ENCODE data around the gene ACSS3. TPM values are rescaled to one million over a fixed set of nuclear protein-coding genes. Genes with fewer than 3 reads are reported as not detected.

The ACSS3 gene
- total RNA-seq, 6 donors from 2014 or later, result 23.5 to 61.8 (median 26.0) TPM

GRCh38 chr12:81263072-81263471 lies 185.2 kb downstream of the ACSS3 start:
- no peak for ATAC-seq (ENCODE audit: low FRiP score in 2 of 2)
- WGBS, 2 donors, result 69 to 88% methylated on average over 2 of the region's 2 CpGs
- TF ChIP-seq EP300 (IDR thresholded peaks at IDR 0.05) (no peak), CTCF (IDR thresholded peaks at IDR 0.05) (no peak), POLR2A (IDR thresholded peaks at IDR 0.05) (no peak), POLR2AphosphoS5 (IDR thresholded peaks at IDR 0.05) (no peak)
- Histone ChIP-seq H3K9me3 (no peaks in the 10 kb centered on the region), H3K4me1 (no peaks in the 10 kb centered on the region), H3K27ac (no peak overlapping the region), H3K27me3 (no peaks in the 10 kb centered on the region), H3K4me3 (no peak overlapping the region), H3K36me3 (no peaks in the 10 kb centered on the region)
- DNase-seq, result no peak

- Histone ChIP-seq H3K27ac (no peak overlapping the region), H3K4me1 (no peaks in the 10 kb centered on the region), H3K36me3 (no peaks in the 10 kb centered on the region), H3K27me3 (no peaks in the 10 kb centered on the region), H3K4me3 (no peak overlapping the region), H3K9me3 (no peaks in the 10 kb centered on the region)
- TF ChIP-seq POLR2A (IDR thresholded peaks at IDR 0.05) (no peak), CTCF (IDR thresholded peaks at IDR 0.05) (no peak), POLR2AphosphoS5 (IDR thresholded peaks at IDR 0.05) (no peak), EP300 (IDR thresholded peaks at IDR 0.05) (no peak)
- ATAC-seq (ENCODE audit: low FRiP score in 2 of 2), result no peak
- WGBS, 2 donors, result 91 to 97% methylated on average over 5 of the region's 5 CpGs
- no peak for DNase-seq
Measured at GRCh38 chr12:81270385-81270784, 192.5 kb downstream of the ACSS3 start.

GRCh38 chr12:81274637-81275529 lies 197.0 kb downstream of the ACSS3 start:
- Histone ChIP-seq H3K4me1 (no peaks in the 10 kb centered on the region), H3K27ac (no peak overlapping the region), H3K4me3 (no peak overlapping the region), H3K36me3 (no peaks in the 10 kb centered on the region), H3K27me3 (no peaks in the 10 kb centered on the region), H3K9me3 (no peaks in the 10 kb centered on the region)
- ATAC-seq (ENCODE audit: low FRiP score in 2 of 2) (no peak), DNase-seq (no peak)
- TF ChIP-seq POLR2AphosphoS5 (IDR thresholded peaks at IDR 0.05), result no peak
- no peak for TF ChIP-seq CTCF (IDR thresholded peaks at IDR 0.05)
- no peak for TF ChIP-seq POLR2A (IDR thresholded peaks at IDR 0.05)
- no peak for TF ChIP-seq EP300 (IDR thresholded peaks at IDR 0.05)
- WGBS, 2 donors, result 75 to 80% methylated on average over 8 of the region's 8 CpGs

- H3K27ac ChIP-seq, result no peak overlapping the region
- no peak for ATAC-seq (ENCODE audit: low FRiP score in 2 of 2)
- TF ChIP-seq POLR2AphosphoS5 (IDR thresholded peaks at IDR 0.05) (no peak), POLR2A (IDR thresholded peaks at IDR 0.05) (no peak)
- no peak for DNase-seq
- H3K27me3 ChIP-seq, result no peaks in the 10 kb centered on the region
- H3K4me3 ChIP-seq, result no peak overlapping the region
- WGBS, 2 donors, result 45 to 65% methylated on average over 3 of the region's 3 CpGs
- no peaks in the 10 kb centered on the region for H3K9me3 ChIP-seq
- no peaks in the 10 kb centered on the region for H3K4me1 ChIP-seq
- H3K36me3 ChIP-seq, result no peaks in the 10 kb centered on the region
Measured at GRCh38 chr12:81284137-81284536, 206.3 kb downstream of the ACSS3 start.

GRCh38 chr12:81288651-81289050 lies 210.8 kb downstream of the ACSS3 start:
- Histone ChIP-seq H3K27me3 (no peaks in the 10 kb centered on the region), H3K27ac (no peak overlapping the region), H3K36me3 (no peaks in the 10 kb centered on the region), H3K4me1 (no peaks in the 10 kb centered on the region), H3K9me3 (no peaks in the 10 kb centered on the region), H3K4me3 (no peak overlapping the region)
- no peak for DNase-seq
- ATAC-seq (ENCODE audit: low FRiP score in 2 of 2), result no peak
- TF ChIP-seq POLR2A (IDR thresholded peaks at IDR 0.05) (no peak), CTCF (IDR thresholded peaks at IDR 0.05) (no peak), EP300 (IDR thresholded peaks at IDR 0.05) (no peak), POLR2AphosphoS5 (IDR thresholded peaks at IDR 0.05) (no peak)
